NCI-H2227 (cell line): ENCODE results near the gene IRF4.

Experiments
- DNase-seq: peaks from one replicate; lab custom pipeline; 2025; ENCODE audit not compliant: unreplicated experiment; lab: John Stamatoyannopoulos, UW

IRF4 gene

DNA sequence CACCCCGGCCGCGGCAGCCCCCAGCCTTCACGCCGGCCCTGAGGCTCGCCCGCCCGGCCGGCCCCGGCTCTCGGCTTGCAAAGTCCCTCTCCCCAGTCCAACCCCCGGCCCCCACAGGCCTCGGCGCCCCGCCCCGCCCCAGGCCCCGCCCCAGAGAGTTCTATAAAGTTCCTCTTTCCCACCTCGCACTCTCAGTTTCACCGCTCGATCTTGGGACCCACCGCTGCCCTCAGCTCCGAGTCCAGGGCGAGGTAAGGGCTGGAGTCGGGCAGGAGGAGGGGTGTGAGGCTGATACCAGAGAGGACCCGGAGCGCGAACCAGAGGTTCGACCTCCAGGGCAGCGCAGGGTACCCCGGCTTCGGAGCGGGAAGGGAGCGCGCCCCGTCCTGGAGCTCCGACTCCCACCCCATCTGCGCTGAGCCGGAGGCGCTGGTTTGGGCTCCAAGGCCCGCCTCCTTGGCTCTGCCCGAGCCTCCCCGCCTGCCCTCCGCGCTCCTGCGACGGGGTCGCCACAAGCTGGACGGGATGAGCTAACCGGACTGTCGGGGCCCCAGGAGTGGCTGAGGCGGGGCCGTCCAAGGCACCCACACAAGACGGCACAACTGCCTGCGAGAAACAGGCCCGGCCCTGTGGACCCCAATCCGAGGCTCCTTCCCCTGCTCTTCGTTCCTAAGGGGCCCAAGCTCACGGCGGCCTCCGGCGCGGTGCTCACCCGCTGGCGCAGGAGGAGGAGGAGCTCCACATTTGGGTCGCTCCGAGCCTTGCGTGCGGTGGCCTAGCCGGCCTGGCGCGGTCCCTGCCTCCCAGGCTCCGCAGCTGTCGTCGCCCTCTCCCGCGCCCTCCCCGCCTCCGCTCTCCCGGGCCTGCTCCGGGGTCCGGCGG lies at the start of gene IRF4:
Gene IRF4 (plus strand): TSS at position 194 of the 882 bp plus-strand sequence. CDS start 1,401 bp downstream, outside the sequence.
- no peak for DNase-seq

DNA sequence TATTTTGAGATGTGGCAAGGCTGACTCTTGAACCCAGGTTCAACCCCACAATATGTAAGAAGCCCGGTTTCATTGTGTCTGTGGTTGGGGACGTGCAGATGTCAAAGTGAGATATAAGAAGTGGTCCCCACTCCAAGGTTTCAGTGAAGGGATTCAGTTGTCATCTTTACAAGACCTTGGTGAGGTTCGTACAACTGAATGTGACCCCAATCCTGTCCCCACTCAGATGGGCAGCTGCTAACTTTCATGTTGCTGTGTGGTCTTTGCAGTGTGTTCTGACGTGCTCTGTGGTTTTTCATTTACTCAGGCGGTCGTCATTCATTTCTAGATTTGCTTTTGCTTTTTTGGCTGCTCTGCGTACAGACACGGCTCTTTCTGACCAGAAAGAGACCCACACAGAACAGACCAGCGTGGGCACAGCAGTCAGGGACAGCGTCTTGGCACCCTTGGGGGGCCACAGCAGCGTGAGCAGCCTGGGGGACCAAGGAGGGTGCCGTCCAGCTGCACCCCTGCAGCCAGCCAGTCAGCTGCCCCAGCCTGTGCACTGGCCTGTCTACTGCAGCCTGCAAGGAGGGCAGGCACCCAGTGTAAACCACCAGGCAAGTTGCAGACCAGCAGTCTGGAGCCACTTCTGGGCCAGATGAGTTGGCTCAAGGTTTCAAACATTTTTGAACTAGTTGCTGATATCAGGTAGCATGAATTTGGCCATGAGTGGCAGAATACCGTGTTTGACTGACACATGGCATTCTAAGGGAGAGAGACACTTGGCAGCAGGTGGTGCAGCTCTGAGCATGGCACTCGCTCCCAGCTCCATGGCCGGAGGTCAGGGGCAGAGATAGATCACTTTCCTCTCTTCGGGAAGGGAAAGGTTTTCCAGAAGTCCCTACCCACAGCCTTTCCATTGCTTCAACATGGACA lies 49.4 kb upstream of the IRF4 start:
- no peak for DNase-seq

DNA sequence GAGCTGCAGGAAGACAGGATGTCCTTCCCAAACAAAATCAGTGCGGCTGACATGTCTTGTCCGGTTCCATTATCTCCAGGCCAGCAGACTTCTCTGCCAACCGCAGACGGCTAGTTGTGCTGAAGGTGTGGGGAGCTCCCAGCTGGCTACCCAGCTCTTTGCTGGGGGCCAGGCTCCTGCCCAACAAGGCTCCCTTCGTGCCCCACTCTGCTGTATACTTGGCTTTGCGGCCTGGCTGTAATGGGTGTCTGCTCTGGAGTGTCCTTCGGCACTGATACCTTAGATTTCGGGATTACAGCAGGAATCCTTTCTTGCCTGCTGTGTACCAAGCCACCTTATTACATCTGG lies 48.7 kb upstream of the IRF4 start:
- DNase-seq, result no peak

DNA sequence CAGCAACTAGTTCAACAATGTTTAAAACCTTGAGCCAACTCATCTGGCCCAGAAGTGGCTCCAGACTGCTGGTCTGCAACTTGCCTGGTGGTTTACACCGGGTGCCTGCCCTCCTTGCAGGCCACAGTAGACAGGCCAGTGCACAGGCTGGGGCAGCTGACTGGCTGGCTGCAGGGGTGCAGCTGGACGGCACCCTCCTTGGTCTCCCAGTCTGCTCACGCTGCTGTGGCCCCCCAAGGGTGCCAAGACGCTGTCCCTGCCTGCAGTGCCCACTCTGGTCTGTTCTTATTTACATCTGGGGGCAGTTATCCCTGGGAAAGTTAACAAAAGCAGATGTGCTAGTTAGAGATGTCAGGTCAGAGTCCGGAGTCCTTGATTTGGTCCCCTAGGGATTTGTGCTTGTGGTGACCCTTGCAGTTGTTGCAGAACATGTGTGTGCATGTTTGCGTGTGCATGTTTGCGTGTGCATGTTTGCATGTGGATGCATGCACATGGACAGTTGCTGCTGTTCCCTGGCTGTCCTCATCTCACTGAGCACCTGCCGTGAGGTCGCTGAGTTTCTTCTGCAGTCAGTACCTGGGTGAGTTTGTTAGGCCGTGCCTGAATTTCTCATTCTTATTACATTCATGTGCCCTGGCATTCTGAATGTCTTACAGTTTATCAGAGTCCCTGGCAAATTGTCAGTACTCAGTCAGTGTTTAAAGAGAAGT lies 48.2 kb upstream of the IRF4 start:
- no peak for DNase-seq

DNA sequence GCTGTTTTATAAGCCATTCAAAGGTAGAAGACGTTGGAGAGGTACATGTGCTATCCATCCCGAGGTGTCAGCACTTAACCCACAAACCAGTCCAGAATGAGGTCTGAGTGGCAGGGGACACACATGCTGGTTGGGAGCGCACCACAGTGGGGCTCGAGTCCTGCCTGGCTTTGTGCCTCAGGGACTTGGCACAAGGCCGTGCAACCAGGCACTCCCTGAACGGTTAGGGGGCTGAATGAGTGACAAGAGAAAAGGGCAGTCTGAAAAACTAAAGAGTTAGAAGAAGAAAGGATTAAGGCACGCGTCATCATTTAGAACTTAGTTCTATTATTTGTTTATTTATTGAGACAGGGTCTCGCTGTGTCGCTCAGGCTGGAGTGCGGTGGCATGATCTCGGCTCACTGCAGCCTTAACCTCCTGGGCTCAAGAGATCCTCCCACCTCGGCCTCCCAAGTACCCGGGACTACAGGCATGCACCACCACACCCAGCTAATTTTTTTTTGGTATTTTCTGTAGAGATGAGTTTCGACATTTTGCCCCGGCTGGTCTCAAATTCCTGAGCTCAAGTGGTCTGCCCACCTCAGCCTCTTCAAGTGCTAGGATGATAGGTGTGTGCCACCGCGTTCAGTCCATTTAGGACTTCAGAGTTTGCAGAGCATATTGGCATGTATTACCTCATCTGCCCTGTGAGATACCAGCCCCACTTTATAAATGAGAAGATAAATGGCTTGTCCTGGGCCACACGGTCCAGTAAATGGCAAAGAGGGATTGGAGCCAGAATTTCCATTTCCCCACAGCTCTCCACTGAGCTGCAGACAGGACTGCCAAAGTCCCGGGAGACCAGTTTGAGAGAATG lies 47.4 kb upstream of the IRF4 start:
- DNase-seq, result no peak

DNA sequence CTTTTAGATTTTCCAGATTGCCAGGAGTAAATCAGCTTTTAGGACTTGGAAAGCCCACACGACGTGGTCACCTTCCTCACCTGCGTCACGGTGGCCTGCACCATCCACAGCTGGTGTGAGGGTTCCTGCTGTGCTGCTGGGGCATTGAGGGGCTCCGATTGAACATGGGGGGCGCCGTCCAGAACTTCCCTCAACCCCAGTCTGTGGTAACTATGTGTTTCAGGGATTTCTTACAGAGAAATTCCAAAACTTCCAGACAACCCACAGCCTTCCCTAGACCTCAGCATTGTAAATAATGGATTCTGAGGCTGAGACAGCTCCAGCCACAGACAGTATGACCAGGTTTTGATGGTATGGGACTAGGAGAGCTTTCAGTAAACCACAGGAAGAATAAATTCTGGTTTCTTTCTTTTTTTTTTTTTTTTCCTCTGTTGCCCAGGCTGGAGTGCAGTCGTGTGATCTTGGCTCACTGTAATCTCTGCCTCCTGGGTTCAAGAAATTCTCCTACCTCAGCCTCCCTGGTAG lies 46.7 kb upstream of the IRF4 start:
- no peak for DNase-seq

DNA sequence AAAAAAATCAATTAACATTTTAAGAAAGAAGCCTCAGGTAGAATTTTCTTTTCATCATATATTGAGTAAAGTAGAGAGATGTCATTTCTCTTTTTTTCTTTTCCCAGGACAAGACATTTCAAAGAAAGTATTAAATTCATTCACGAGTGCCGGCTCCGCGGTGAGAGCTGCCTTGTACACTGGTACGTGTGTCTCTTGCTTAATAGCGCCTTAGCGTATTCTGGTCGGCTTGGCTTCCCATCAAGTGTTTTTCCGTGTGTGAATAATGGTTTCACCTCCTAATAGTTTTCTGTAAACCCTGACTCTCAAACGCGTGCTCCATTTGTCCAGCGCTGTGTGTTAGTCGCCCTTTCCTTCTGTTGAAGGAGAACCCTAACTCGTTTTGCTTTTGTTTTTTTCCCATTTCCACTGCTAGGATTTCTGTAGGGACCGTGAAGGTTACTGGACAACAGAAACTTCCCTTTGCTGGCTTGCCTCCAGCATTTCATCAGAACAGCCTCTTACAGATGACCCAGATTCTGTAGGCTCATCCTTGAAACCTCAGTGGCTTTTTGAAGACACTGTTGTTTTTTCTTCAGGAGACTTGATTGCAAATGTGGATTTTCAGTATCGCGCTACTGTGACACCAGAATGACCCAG lies 45.7 kb upstream of the IRF4 start:
- no peak for DNase-seq

DNA sequence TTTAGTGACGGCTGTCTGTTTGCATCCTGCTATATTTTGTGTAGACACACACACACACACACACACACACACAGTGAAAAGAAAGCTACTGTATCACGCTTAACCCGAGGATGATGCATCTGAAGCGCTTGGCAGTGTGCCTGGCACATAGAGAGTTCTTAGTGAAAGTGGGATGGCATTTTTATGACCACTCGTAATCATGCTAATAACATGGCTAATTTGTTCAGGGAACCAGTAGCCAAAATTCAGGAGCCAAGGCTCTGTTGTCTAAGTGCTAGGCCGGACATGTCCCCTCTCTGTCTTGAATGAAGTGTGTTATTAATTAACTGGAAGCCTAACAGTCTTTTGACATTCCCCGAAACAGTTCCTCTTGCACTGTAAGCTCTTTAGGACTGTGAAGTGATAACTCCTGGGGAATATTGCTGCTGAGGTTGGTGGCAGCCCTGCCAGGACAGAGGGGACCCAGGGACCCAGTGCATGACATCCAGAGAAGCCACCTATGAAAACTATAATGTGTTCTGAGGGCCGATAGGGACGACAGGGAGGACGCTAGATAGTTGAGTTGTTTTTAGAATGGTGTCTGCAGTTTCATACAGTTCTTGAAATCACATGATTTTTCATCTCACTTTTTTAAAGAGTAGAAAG lies 45.0 kb upstream of the IRF4 start:
- DNase-seq, result no peak

DNA sequence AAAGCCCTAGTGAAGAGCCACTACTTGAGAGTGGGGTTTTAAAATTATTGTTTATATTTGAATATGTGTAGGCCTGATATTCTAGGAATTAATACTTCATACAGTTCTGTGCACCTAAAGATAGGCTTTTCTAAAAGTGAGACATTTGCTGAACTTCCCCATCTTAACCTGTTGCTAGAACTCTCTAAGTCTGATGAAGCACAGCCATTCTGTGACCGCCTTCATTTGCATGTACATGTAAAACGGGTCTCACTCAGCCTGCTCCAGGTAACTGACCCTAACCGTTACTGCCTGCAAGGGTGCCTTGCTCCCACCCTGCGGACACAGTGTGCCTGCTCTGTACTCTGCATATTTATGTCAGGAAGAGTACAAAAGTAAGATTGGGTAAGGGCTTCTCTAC lies 44.3 kb upstream of the IRF4 start:
- no peak for DNase-seq

DNA sequence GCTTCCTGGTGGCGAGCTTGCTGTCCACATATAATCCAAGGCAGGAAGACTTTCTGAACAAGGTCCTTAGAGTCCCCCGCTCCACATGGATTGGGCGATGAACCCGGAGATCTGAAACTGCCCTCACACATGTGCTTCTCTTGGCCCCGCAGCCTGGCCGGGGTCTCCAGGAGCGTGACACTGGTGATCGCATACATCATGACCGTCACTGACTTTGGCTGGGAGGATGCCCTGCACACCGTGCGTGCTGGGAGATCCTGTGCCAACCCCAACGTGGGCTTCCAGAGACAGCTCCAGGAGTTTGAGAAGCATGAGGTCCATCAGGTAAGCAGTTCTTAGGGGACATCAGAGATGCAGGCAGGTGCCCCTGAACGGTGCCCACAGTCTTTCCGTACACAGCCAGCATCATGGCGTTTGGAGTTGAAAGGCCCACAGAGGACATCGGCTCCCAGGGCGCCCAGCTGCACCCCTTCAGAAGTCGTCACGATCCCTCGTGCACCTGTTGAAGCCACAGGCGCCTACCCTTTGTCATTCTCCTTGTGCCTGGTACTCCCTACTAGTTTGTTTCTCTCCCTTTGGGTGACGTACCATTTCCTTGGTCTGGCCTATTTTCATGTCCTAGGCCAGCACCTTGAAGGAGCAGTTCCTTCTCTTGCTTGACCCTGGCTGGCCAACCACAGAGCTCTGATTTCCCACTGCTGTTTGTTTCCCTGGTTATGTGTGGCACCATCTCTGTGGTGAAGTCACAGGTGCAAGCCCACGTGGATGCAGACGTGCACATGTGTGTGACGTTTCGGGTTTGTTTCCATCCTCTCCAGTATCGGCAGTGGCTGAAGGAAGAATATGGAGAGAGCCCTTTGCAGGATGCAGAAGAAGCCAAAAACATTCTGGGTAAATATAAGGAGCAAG lies 43.3 kb upstream of the IRF4 start:
- DNase-seq, result no peak

DNA sequence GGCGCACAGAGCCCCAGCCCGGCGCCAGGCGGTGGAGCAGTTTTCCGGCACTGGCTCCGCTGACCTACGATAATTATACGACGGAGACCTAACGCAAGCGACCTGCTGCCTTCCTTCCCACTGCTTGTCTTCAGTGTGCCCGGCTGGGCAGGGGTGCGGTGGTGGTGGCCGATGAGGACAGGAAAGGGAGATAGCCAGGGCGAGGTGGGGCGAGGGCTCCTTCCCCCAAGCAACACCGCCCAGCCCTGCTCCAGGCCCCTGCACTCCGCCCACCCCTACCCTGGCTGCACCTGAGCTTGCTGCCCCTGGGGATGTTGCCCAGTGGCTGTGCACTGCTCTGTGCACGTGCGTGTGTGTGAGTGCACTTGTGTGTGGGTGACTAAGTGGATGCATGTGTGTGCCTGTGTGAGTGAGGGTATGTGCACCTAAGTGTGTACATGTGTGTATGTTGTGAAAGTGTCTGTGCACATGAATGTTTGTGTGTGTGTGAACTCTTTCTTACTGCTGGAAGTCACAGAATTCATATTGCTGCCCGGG lies 42.6 kb upstream of the IRF4 start:
- no peak for DNase-seq

DNA sequence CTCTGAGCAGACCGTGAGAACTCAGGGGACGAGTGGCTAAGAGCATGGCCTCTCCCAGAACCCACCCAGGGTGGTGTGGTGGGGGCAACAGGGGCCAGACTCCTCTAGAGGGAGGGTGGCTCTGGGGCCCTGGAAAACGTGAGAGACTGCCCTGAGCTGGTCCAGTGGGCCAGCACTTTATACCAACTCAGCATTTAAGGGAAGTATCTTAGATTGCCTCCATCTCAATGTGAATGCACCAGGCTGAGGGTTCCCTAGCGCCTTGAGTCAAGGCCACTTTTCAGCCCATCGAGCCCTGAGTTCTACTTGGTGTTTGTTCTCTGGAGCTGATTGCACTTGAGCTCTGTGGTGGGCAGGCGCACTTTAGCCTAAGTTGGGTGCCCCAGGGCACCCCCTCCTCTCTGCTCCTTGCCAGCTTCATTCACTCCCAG lies 42.0 kb upstream of the IRF4 start:
- DNase-seq, result no peak

DNA sequence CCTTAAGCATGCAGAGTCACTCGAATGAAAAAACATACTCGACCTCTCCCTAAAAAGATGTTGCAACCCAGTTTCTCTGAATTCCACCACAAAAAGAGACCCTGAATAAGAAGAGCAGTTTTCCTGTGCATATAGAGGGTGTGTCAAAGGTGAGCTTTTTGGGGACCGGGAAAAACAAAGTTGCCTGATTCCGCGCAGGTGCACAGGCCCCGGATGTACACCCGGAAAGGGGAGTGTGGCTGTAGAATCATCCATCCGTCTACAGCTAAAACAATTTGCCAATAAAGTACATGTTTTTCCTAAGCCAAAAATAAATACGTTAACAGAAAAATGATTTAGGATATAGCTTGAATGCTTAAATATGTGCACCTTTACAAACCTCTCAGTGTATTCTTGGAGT lies 41.2 kb upstream of the IRF4 start:
- no peak for DNase-seq

DNA sequence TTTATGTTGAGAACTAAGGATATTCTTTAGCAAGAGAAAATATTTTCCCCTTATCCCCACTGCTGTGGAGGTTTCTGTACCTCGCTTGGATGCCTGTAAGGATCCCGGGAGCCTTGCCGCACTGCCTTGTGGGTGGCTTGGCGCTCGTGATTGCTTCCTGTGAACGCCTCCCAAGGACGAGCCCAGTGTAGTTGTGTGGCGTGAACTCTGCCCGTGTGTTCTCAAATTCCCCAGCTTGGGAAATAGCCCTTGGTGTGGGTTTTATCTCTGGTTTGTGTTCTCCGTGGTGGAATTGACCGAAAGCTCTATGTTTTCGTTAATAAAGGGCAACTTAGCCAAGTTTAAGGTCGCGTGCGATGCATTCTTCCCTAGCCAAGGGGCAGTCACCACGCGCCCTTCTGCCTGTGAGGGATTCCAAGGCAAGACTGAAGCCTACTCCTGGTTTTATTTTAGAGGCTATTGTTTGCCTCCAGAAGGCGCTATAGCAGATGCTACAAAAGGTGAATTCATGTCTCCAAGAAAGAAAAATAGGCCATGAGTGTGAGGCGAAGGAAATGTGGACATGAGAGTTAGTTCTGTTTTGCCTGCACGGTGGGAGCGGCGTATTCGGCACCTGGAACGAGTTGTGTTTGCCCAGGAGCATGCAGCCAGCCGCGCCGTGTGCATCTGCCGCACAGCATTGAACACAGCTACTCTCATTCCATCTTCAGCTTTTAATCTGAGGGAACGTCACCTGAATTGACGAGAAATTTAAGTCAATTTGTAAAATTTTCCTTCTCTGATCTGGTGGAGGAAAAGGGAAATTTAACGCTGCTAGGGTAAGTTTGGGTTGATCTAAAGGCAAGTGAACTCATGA lies 40.3 kb upstream of the IRF4 start:
- no peak for DNase-seq

DNA sequence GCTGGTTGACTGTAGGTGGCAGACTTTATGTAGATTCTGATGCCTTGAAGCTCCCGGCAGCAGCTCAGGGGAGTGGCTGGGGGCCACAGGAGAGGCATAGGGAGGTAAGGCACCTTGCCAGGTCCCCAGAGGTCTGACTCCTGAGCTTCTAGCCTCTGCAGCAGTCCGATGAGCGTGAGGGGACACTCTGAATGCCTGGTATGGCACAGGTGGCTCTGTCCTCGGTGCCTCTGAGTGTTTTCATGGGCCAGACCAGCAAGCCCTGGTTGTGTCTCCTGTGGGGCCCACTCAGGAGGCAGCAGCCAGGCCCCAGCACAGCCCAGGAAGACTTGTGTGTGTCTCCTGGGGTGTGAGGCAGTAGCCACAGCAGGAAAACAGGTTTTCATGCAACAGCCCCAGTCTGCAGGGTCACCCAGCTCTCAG lies 39.7 kb upstream of the IRF4 start:
- DNase-seq, result no peak

DNA sequence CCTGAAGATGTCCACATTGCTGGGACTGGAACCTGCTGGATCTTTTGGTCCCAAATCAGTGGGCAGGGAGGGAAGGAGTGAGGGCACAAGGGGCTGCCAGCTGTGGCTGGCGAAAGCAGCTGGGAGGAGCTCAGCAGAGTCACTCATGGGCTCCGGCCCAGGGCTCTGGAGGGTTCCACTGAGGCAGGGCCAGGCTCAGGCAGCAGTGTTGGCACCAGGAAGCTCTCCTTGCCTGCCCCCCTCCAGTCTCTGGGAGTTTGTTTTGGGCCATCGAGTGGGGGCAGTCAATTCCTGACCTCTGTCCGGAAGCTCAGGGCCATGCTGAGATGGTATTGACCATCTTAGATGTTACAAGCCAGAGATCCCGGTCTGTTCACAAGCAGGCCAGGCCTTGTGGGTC lies 39.1 kb upstream of the IRF4 start:
- no peak for DNase-seq

DNA sequence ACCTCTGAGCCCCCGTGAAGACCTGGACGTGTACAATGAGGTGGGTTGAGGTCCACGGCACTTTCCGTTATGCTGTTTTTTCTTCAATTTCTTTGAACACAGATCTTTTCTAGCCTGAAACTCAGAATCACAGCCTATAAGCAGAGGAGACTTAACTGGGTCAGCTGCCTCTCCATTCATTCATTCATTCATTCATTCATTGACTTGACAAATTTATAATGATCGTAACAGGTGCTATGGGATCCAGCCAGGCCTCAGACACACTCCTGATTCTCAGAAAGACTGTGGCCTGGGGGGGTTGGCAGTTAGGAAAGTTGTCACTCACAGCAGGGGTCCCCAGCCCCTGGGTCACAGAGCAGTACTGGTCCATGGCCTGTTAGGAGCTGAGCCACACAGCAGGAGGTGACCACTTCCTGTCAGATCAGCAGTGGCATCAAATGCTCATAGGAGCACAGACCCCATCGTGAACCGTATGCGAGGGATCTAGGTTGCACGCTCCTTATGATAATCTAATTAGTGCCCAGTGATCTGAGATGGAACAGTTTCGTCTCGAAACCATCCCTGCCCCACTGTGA lies 38.6 kb upstream of the IRF4 start:
- no peak for DNase-seq
